Measurements from ENCODE around the gene PARD3B. TPM values are rescaled to one million over a fixed set of nuclear protein-coding genes. Genes with fewer than 3 reads are reported as not detected.
A peak's percentile ranks its signal among the peaks of the same experiment; 100 is the strongest.

Gene PARD3B
- total RNA-seq, 1 donor from 2014 or later: 1.6 TPM

- DNase-seq (ENCODE audit: low read depth) (no peak), FAIRE-seq (no peak)
- H3K4me3 ChIP-seq (ENCODE audit: low read depth, low read length): no peak overlapping the region
- H3K36me3 ChIP-seq (ENCODE audit: control insufficient read depth, insufficient read depth, low read length): no peaks in the 10 kb centered on the region
- no peak for TF ChIP-seq CTCF (IDR thresholded peaks at IDR 0.05; ENCODE audit: insufficient read depth, low read length, severe bottlenecking)
- H3K27me3 ChIP-seq (ENCODE audit: control insufficient read depth, insufficient read depth, low read length): no peaks in the 10 kb centered on the region
Measured at GRCh38 chr2:204692790-204693189, 147.5 kb downstream of the PARD3B start.

GRCh38 chr2:204693262-204693661, 148.0 kb downstream of the PARD3B start:
- Histone ChIP-seq H3K4me3 (ENCODE audit: low read depth, low read length) (no peak overlapping the region), H3K27me3 (ENCODE audit: control insufficient read depth, insufficient read depth, low read length) (no peaks in the 10 kb centered on the region), H3K36me3 (ENCODE audit: control insufficient read depth, insufficient read depth, low read length) (no peaks in the 10 kb centered on the region)
- TF ChIP-seq CTCF (IDR thresholded peaks at IDR 0.05; ENCODE audit: insufficient read depth, low read length, severe bottlenecking): no peak
- FAIRE-seq (no peak), DNase-seq (ENCODE audit: low read depth) (no peak)

- TF ChIP-seq CTCF (IDR thresholded peaks at IDR 0.05; ENCODE audit: insufficient read depth, low read length, severe bottlenecking): no peak
- no peak for FAIRE-seq
Measured at GRCh38 chr2:204695506-204695905, 150.2 kb downstream of the PARD3B start.

GRCh38 chr2:204696124-204696523, 150.8 kb downstream of the PARD3B start:
- Histone ChIP-seq H3K4me3 (ENCODE audit: low read depth, low read length) (no peak overlapping the region), H3K27me3 (ENCODE audit: control insufficient read depth, insufficient read depth, low read length) (no peaks in the 10 kb centered on the region), H3K36me3 (ENCODE audit: control insufficient read depth, insufficient read depth, low read length) (no peaks in the 10 kb centered on the region)
- FAIRE-seq (no peak), DNase-seq (ENCODE audit: low read depth) (no peak)
- no peak for TF ChIP-seq CTCF (IDR thresholded peaks at IDR 0.05; ENCODE audit: insufficient read depth, low read length, severe bottlenecking)

More at GRCh38 chr2:204695506-204695905, 150.2 kb downstream of the PARD3B start:
- no peaks in the 10 kb centered on the region for H3K36me3 ChIP-seq (ENCODE audit: control insufficient read depth, insufficient read depth, low read length)
- no peaks in the 10 kb centered on the region for H3K27me3 ChIP-seq (ENCODE audit: control insufficient read depth, insufficient read depth, low read length)
- no peak for DNase-seq (ENCODE audit: low read depth)
- H3K4me3 ChIP-seq (ENCODE audit: low read depth, low read length): no peak overlapping the region

- Histone ChIP-seq H3K36me3 (ENCODE audit: control insufficient read depth, insufficient read depth, low read length) (no peaks in the 10 kb centered on the region), H3K4me3 (ENCODE audit: low read depth, low read length) (no peak overlapping the region), H3K27me3 (ENCODE audit: control insufficient read depth, insufficient read depth, low read length) (no peaks in the 10 kb centered on the region)
- FAIRE-seq (no peak), DNase-seq (ENCODE audit: low read depth) (peak; percentile 65)
- TF ChIP-seq CTCF (IDR thresholded peaks at IDR 0.05; ENCODE audit: insufficient read depth, low read length, severe bottlenecking): no peak
Measured at GRCh38 chr2:204705243-204705932, 160.1 kb downstream of the PARD3B start.

- Histone ChIP-seq H3K4me3 (ENCODE audit: low read depth, low read length) (no peak overlapping the region), H3K27me3 (ENCODE audit: control insufficient read depth, insufficient read depth, low read length) (no peaks in the 10 kb centered on the region), H3K36me3 (ENCODE audit: control insufficient read depth, insufficient read depth, low read length) (no peaks in the 10 kb centered on the region)
- TF ChIP-seq CTCF (IDR thresholded peaks at IDR 0.05; ENCODE audit: insufficient read depth, low read length, severe bottlenecking): no peak
- FAIRE-seq (no peak), DNase-seq (ENCODE audit: low read depth) (no peak)
Measured at GRCh38 chr2:204706939-204707338, 161.7 kb downstream of the PARD3B start.

Data from bronchial epithelial cell (primary cell).